GM12878 (cell line): ENCODE results near the gene PPP2R2B. TPM values are rescaled to one million over a fixed set of nuclear protein-coding genes. Genes with fewer than 3 reads are reported as not detected.

ENCODE experiments used
- ATAC-seq: fragments of 200-7000 bp; cut with Tn5 transposase; 3 replicates; pipeline ENCODE4 v1.9.1; 2020; ENCODE audit warnings: mild to moderate bottlenecking, moderate library complexity
- BruUV-seq: library from RNA; stranded (reverse); fragments of 400-500 nt; replicated peaks from 2 replicates; lab custom pipeline; 2021; lab: Mats Ljungman, UMichigan
- CTCF ChIA-PET: fragments of 300-600 bp; sonication (Branson Sonifier 250); formaldehyde crosslinking; extraction: SDS; loops from one replicate; lab custom pipeline; 2021; ENCODE audit warnings: inconsistent platforms; lab: Yijun Ruan, JAX
- POLR2A ChIA-PET: fragments of 350-600 bp; formaldehyde crosslinking; extraction: SDS; loops from one replicate; lab custom pipeline; 2021; ENCODE audit warnings: inconsistent platforms; lab: Charles Lee
- RAD21 ChIA-PET: fragments of 300-600 bp; sonication (Branson Sonifier 250); formaldehyde crosslinking; loops from one replicate; lab custom pipeline; 2023; ENCODE audit warnings: antibody characterized with exemption; ENCODE audit not compliant: unreplicated experiment; lab: Charles Lee
- SMC1A ChIA-PET: fragments of 300-600 bp; sonication (Branson Sonifier 250); formaldehyde crosslinking; loops from one replicate; lab custom pipeline; 2023; ENCODE audit not compliant: unreplicated experiment, uncharacterized antibody; lab: Charles Lee
- DNase-seq: peaks from one replicate; pipeline ENCODE4 v3.0.0-alpha.2; 2011; ENCODE audit warnings: low read depth, low spot score
- FAIRE-seq: peaks from 3 replicates; lab custom pipeline; 2011; peaks lifted over from hg19 to GRCh38; lab: Jason Lieb, UNC
- H2AFZ ChIP-seq: 2 replicates; pipeline ENCODE4 v1.6.0; 2011; ENCODE audit warnings: low read depth, low read length, control low read depth; ENCODE audit not compliant: control insufficient read depth
- H3K27ac ChIP-seq: 2 replicates; pipeline ENCODE4 v1.5.1; 2011; ENCODE audit warnings: control low read depth; ENCODE audit not compliant: control insufficient read depth, insufficient read depth
- H3K27me3 ChIP-seq, 2 experiments: replicated peaks in 1 of 2; 2 replicates each; pipeline versions ENCODE4 v1.6.0 to v1.6.1; 2011; ENCODE audit warnings: low read length in 1 of 2; ENCODE audit not compliant: control insufficient read depth in 2 of 2, insufficient read depth in 2 of 2
- H3K36me3 ChIP-seq, 2 experiments: 2 replicates each; pipeline ENCODE4 v1.5.1; 2011; ENCODE audit warnings: low read length in 1 of 2; ENCODE audit not compliant: control insufficient read depth in 2 of 2, insufficient read depth in 2 of 2
- H3K4me1 ChIP-seq: 2 replicates; pipeline ENCODE4 v1.6.1; 2011; ENCODE audit warnings: mild to moderate bottlenecking, low read length, moderate library complexity, mixed read lengths; ENCODE audit not compliant: control insufficient read depth, insufficient read depth
- H3K4me2 ChIP-seq: 2 replicates; pipeline ENCODE4 v1.6.0; 2011; ENCODE audit warnings: control low read depth; ENCODE audit not compliant: control insufficient read depth, insufficient read depth
- H3K4me3 ChIP-seq: fragments of 200-600 bp; sonication (generic); 2 replicates; pipeline ENCODE4 v1.5.1; 2016
- H3K79me2 ChIP-seq: 2 replicates; pipeline ENCODE4 v1.6.0; 2011; ENCODE audit warnings: low read length; ENCODE audit not compliant: control insufficient read depth, insufficient read depth
- H3K9ac ChIP-seq: 2 replicates; pipeline ENCODE4 v1.8.0; 2011; ENCODE audit warnings: low read length, control low read depth, mixed read lengths; ENCODE audit not compliant: control insufficient read depth, insufficient read depth
- H3K9me3 ChIP-seq: replicated peaks from 3 replicates; pipeline ENCODE4 v1.5.1; 2011; ENCODE audit warnings: mild to moderate bottlenecking, low read length; ENCODE audit not compliant: control insufficient read depth, insufficient read depth
- H4K20me1 ChIP-seq: 2 replicates; pipeline ENCODE4 v1.6.0; 2011; ENCODE audit not compliant: control insufficient read depth, insufficient read depth
- CBFB ChIP-seq: IDR thresholded peaks from 2 replicates; pipeline ENCODE4 v1.6.1; 2016; ENCODE audit warnings: antibody characterized with exemption, low read depth
- CUX1 ChIP-seq: IDR thresholded peaks from 2 replicates; pipeline ENCODE4 v1.6.1; 2012; ENCODE audit warnings: improper control_type of control experiment, low read depth, low read length; ENCODE audit not compliant: insufficient replicate concordance
- E4F1 ChIP-seq: fragments of 450-650 bp; IDR thresholded peaks from 2 replicates; pipeline ENCODE4 v1.6.1; 2018; ENCODE audit warnings: borderline replicate concordance, mild to moderate bottlenecking; ENCODE audit not compliant: partially characterized antibody
- MEF2B ChIP-seq: fragments of 450-650 bp; IDR thresholded peaks from 2 replicates; pipeline ENCODE4 v1.6.1; 2018; ENCODE audit warnings: mild to moderate bottlenecking, moderate library complexity; ENCODE audit not compliant: partially characterized antibody, poor library complexity, severe bottlenecking
- MTA2 ChIP-seq: fragments of 450-650 bp; IDR thresholded peaks from 2 replicates; pipeline ENCODE4 v1.6.1; 2016; ENCODE audit warnings: low read depth, mild to moderate bottlenecking, moderate library complexity
- MXI1 ChIP-seq: fragments of 150-350 bp; IDR thresholded peaks from 2 replicates; pipeline ENCODE4 v1.6.1; 2011; ENCODE audit warnings: low read depth, mild to moderate bottlenecking, inconsistent platforms, low read length, improper control_type of control experiment
- PML ChIP-seq: IDR thresholded peaks from 2 replicates; pipeline ENCODE4 v1.6.1; 2012; ENCODE audit warnings: low read length, inconsistent platforms
- SMAD1 ChIP-seq: fragments of 450-650 bp; IDR thresholded peaks from 2 replicates; pipeline ENCODE4 v1.6.1; 2018; ENCODE audit warnings: mild to moderate bottlenecking, low read depth; ENCODE audit not compliant: partially characterized antibody
- STAT3 ChIP-seq: IDR thresholded peaks from 2 replicates; pipeline ENCODE4 v1.6.1; 2011; ENCODE audit warnings: low read depth, low read length, improper control_type of control experiment
- ZBTB11 ChIP-seq: fragments of 450-650 bp; formaldehyde crosslinking; IDR thresholded peaks from 2 replicates; pipeline ENCODE4 v1.5.0; 2022; ENCODE audit warnings: mild to moderate bottlenecking, missing genetic modification characterization
- WGBS: methylation state at CpG from one replicate; pipeline ENCODE4 v1.1.6; 2016; ENCODE audit warnings: low lambda C conversion rate; ENCODE audit not compliant: insufficient replicate concordance, insufficient coverage; ENCODE audit errors: missing lambda C conversion rate; 5-methylcytosine and 5-hydroxymethylcytosine counted together
- in situ Hi-C: fragments of 300-500 bp; cut with MboI; formaldehyde crosslinking; loops from 9 replicates; pipeline ENCODE4 v1.14.3; 2018; ENCODE audit warnings: mixed read lengths
- intact Hi-C: fragments of 100-400 bp; cut with micrococcal nuclease; formaldehyde crosslinking; loops from one replicate; pipeline ENCODE4 v1.14.2; 2022; ENCODE audit not compliant: unreplicated experiment
- polyA plus RNA-seq, 11 experiments: library from polyadenylated mRNA; depleted of rRNA in 4 of 11; unstranded in 6 of 11; stranded (reverse) in 5 of 11; fragments of >200 nt; fragmentation: Nextera tagmentation in 4 of 11; fragmentation: Illumina TruSeq in 1 of 11; extraction: Ambion mirVana in 4 of 11; extraction: Trizol in 1 of 11; gene quantifications; 1 replicate in 1 of 11; 2 replicates in 10 of 11; pipeline versions ENCODE4 v1.2.1 to v1.2.3, GENCODE V29; 2011 to 2016; ENCODE audit warnings: inconsistent platforms in 2 of 11, missing spikeins in 2 of 11, low read depth in 1 of 11
- total RNA-seq, 4 experiments: library from RNA; depleted of rRNA in 3 of 4; stranded (reverse); fragments of >200 nt in 3 of 4; fragmentation: Illumina TruSeq in 1 of 4; extraction: Trizol in 1 of 4; gene quantifications; 2 replicates each; pipeline versions ENCODE4 v1.2.1 to v1.2.3, GENCODE V29; 2013 to 2021

PPP2R2B gene
- total and polyA plus RNA-seq, 10 of the 15 experiments (the other 5 are each of a cell fraction or from before 2014, with no cell fraction given), result not detected

- Histone ChIP-seq H3K36me3 (no peaks in the 10 kb centered on the region), H3K9me3 (no peaks in the 10 kb centered on the region)
- TF ChIP-seq CUX1 (no peak), SMAD1 (no peak), CBFB (no peak), MTA2 (no peak), STAT3 (no peak), PML (no peak), ZBTB11 (no peak), MXI1 (no peak), MEF2B (no peak), E4F1 (no peak)
- TF ChIP-seq, all 136 proteins: peak for 0
- RAD21 ChIA-PET, result no interaction called here
- Histone ChIP-seq H2AFZ (no peak overlapping the region), H3K79me2 (no peaks in the 10 kb centered on the region), H3K9ac (no peak overlapping the region), H3K4me1 (no peaks in the 10 kb centered on the region), H3K27me3 (no peaks in the 10 kb centered on the region), H3K27ac (no peak overlapping the region), H3K4me3 (no peak overlapping the region), H3K4me2 (no peak overlapping the region), H4K20me1 (no peaks in the 10 kb centered on the region)
- POLR2A ChIA-PET, result no interaction called here
- SMC1A ChIA-PET, result interaction anchor here (1.1 kb wide), 1 partner anchor 35 kb away, joined by 3 read pairs; no protein-coding TSS in a partner anchor
- in situ Hi-C loops, result no loop called here
- BruUV-seq, result no TSS peak
- DNase-seq (no peak), ATAC-seq (no peak), FAIRE-seq (no peak)
- intact Hi-C loops, result no loop called here
- 3% methylated on average over 3 of the region's 3 CpGs for WGBS
- CTCF ChIA-PET, result no interaction called here
Observed at GRCh38 chr5:146836226-146836842, 42.2 kb downstream of the PPP2R2B start.
